Activated naive CD8-positive, alpha-beta T cell treated with anti-CD3 and anti-CD28 coated beads for 36 hours (primary cell): ENCODE data around the gene FXR1. TPM values are rescaled to one million over a fixed set of nuclear protein-coding genes. Genes with fewer than 3 reads are reported as not detected.
"Not testable (repeated sequence)": the region's sequence is repeated elsewhere in the genome, so short reads cannot be mapped to it uniquely, and the experiment has no call there.

Source experiments
- DNase-seq: peaks from one replicate; pipeline ENCODE4 v3.0.0; 2021
- H3K27ac Mint-ChIP-seq: one replicate; pipeline ENCODE4 v1.8.0; 2022; ENCODE audit warnings: mild to moderate bottlenecking, moderate library complexity, mixed read lengths
- H3K27me3 Mint-ChIP-seq: one replicate; pipeline ENCODE4 v1.8.0; 2022; ENCODE audit warnings: mild to moderate bottlenecking, mixed read lengths
- H3K36me3 Mint-ChIP-seq: one replicate; pipeline ENCODE4 v1.8.0; 2021; ENCODE audit warnings: mild to moderate bottlenecking, mixed read lengths
- H3K4me1 Mint-ChIP-seq: one replicate; pipeline ENCODE4 v1.8.0; 2021; ENCODE audit warnings: mixed read lengths
- H3K4me3 Mint-ChIP-seq: one replicate; pipeline ENCODE4 v1.8.0; 2022; ENCODE audit warnings: mild to moderate bottlenecking, moderate library complexity, mixed read lengths
- H3K9me3 Mint-ChIP-seq: one replicate; pipeline ENCODE4 v1.8.0; 2022; ENCODE audit warnings: mixed read lengths
- total RNA-seq, 2 experiments: library from RNA; stranded (reverse); gene quantifications; one replicate each; pipeline ENCODE4 v1.2.3, GENCODE V29; 2021

The FXR1 gene
- total RNA-seq, 2 experiments from 2014 or later = 150 to 159 TPM

DNA sequence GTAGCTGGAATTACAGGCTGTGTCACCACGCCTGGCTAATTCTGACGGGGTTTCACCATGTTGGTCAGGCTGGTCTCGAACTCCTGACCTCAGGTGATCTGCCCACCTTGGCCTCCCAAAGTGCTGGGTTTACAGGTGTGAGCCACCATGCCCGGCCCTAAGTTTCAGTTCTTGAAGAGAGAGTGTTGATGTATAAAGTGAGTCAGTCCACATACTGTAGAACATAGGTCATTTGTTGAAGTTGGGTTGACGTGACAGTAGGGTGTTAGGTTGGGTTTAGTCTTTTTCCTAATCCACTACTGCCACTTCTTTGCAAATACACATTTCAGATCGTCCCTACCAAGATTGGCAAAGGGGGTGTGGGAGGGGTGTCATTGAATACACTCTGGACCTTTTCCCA is 61.8 kb downstream of the FXR1 start:
- H3K4me3 Mint-ChIP-seq = no peak overlapping the region
- peaks cover 13% of the 10 kb centered on the region for H3K36me3 Mint-ChIP-seq
- no peaks in the 10 kb centered on the region for H3K9me3 Mint-ChIP-seq
- DNase-seq = no peak
- peaks cover 10% of the 10 kb centered on the region for H3K4me1 Mint-ChIP-seq
- no peaks in the 10 kb centered on the region for H3K27me3 Mint-ChIP-seq
- H3K27ac Mint-ChIP-seq = peak overlapping the region; percentile 69

DNA sequence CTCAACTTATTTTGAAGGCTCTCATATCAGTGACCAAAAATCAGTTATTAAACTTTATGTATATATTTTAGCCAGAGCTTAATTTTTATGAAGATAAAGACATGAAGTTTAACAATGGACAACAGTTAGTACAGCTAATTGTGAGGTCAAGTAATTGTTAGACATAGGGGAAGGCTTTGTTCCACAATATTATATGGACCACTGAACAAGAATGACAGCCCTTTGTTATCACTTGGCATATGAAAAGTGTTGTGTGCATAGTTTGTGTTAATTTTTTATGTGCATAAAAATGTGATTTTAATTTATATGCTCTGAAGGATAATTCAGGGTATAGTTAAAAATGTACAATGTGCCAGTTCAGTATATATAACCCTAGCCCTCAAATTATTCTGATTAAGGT is 65.0 kb downstream of the FXR1 start:
- no peaks in the 10 kb centered on the region for H3K27me3 Mint-ChIP-seq
- H3K36me3 Mint-ChIP-seq = peaks cover 7% of the 10 kb centered on the region

DNA sequence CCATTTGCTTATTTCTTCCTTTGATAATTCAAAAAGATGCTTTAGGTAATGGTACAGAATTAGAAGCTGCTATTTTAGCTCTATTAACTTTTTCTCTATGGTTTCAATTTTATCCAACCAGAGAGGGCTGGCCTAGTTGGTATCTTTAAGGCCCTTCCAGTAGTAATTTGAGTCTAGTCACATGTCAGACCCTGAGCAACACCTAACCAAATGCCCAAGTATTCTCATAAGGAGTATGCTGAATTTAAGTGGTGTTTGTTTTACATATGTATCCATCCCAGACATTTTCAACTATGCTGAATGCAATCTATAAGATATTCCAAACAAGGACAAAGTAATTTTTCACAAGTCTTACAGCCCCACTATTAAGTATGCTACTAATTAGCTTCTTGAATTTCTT is 67.5 kb downstream of the FXR1 start:
- H3K27me3 Mint-ChIP-seq = no peaks in the 10 kb centered on the region
- no peaks in the 10 kb centered on the region for H3K9me3 Mint-ChIP-seq
- no peaks in the 10 kb centered on the region for H3K36me3 Mint-ChIP-seq
- H3K27ac Mint-ChIP-seq = peak overlapping the region; percentile 8
- no peak for DNase-seq
- peaks cover 10% of the 10 kb centered on the region for H3K4me1 Mint-ChIP-seq
- no peak overlapping the region for H3K4me3 Mint-ChIP-seq

More for the DNA sequence above, 65.0 kb downstream of the FXR1 start:
- Mint-ChIP-seq H3K4me1 (peaks cover 14% of the 10 kb centered on the region), H3K27ac (no peak overlapping the region), H3K9me3 (no peaks in the 10 kb centered on the region), H3K4me3 (no peak overlapping the region)
- no peak for DNase-seq

DNA sequence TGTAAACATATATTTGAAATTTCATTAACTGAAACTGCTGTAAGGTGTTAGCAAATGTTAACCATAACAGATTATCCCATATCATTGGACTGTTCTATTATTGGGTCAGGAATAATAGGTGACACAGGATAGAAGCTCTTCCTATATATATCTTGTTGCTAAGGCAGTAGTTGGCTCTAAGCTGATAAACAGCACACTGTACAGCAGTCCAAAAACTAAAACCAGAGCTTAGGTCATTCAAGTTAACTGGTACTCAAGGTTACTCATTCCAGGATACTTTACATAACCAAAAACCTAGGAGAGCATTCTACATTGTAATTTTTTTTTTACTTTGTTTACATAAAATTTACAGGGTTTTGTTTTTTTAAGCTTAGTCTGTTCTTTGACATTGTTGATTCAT is 68.1 kb downstream of the FXR1 start:
- no peak overlapping the region for H3K4me3 Mint-ChIP-seq
- no peak overlapping the region for H3K27ac Mint-ChIP-seq
- H3K9me3 Mint-ChIP-seq = no peaks in the 10 kb centered on the region
- no peak for DNase-seq
- peaks cover 10% of the 10 kb centered on the region for H3K4me1 Mint-ChIP-seq
- H3K27me3 Mint-ChIP-seq = no peaks in the 10 kb centered on the region
- no peaks in the 10 kb centered on the region for H3K36me3 Mint-ChIP-seq

DNA sequence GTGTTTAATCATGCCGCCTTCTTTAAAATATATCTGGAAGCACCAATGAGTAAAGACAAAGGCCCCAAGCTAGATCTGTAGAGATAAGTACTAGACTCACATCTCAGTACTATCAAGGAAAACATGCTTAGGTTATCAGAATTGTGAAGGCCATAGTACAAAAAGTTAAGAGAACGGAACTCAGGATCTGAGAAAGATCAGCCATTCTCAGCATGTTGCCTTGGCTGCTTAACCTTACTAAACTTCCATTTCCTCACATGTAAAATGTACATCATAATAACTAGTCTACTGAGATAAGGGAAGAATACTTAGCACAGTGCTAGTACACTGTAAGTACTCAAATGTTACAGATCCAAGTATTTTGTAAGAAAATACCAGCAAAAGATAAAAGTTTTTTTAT is 69.4 kb downstream of the FXR1 start:
- H3K9me3 Mint-ChIP-seq = no peaks in the 10 kb centered on the region
- H3K4me3 Mint-ChIP-seq = no peak overlapping the region
- no peaks in the 10 kb centered on the region for H3K27me3 Mint-ChIP-seq
- H3K36me3 Mint-ChIP-seq = peaks cover 6% of the 10 kb centered on the region
- DNase-seq = no peak
- peaks cover 11% of the 10 kb centered on the region for H3K4me1 Mint-ChIP-seq
- no peak overlapping the region for H3K27ac Mint-ChIP-seq

DNA sequence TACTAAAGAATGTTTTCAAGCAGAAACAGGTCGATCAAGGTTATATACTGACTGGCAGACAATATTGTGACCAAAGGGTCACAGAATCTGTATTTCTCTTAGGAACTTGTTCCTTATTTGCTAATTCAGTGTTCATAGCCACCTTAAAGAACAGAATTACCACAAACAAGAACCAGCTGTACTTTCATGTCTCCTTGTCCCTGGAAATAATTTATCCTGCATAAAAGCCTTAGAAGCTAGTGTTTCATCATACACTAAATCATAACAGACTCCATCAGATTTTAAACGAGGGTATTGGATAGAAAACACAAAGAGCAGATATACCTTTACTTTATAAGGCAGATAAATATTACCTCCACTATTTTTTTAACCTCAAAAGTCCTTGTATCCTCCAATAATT is 70.7 kb downstream of the FXR1 start:
- DNase-seq = no peak
- no peaks in the 10 kb centered on the region for H3K27me3 Mint-ChIP-seq
- H3K9me3 Mint-ChIP-seq = no peaks in the 10 kb centered on the region
- peak overlapping the region; percentile 63 for H3K27ac Mint-ChIP-seq
- peaks cover 12% of the 10 kb centered on the region for H3K36me3 Mint-ChIP-seq
- H3K4me1 Mint-ChIP-seq = peaks cover 24% of the 10 kb centered on the region
- no peak overlapping the region for H3K4me3 Mint-ChIP-seq

DNA sequence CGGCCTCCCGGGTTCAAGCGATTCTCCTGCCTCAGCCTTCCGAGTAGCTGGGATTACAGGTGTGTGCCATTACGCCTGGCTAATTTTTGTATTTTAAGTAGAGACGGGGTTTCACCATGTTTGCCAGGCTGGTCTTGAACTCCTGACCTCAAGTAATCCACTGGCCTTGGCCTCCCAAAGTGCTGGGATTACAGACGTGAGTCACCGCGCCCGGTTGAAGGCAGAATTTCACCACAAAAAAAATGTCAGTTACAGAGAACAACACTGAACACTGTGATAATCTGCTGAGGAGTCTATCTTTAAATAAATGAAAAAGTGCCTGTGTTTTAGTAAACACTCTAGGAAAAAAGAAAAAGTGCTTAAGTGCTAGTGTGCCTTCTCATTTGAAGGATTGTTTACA is 73.9 kb downstream of the FXR1 start:
- H3K9me3 Mint-ChIP-seq, H3K27me3 Mint-ChIP-seq, DNase-seq, H3K4me3 Mint-ChIP-seq: not testable (repeated sequence)
- H3K27ac Mint-ChIP-seq = peak overlapping the region; percentile 25
- H3K36me3 Mint-ChIP-seq = peaks cover 13% of the 10 kb centered on the region
- H3K4me1 Mint-ChIP-seq = peaks cover 21% of the 10 kb centered on the region

DNA sequence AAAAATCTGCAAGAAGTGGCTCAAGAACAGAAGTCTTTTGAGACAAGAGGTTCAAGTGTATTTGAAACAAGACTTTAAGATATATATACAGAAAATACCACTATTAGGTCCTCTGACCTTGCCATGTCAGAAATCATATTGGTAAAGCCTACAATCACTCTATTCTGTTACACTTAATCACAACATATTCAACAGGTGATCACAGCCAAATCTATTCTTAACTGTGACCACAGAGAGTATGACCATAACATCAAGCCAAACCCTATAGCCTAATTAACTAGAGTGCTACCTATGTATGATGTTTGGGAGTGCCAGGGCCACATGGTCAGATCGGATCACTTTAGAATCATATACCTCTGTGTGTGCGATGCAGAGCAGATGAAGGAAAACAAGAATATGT is 74.9 kb downstream of the FXR1 start:
- no peak for DNase-seq
- Mint-ChIP-seq H3K36me3 (peaks cover 13% of the 10 kb centered on the region), H3K27me3 (no peaks in the 10 kb centered on the region), H3K4me3 (peak overlapping the region; percentile 6), H3K27ac (no peak overlapping the region), H3K9me3 (no peaks in the 10 kb centered on the region), H3K4me1 (peaks cover 21% of the 10 kb centered on the region)

DNA sequence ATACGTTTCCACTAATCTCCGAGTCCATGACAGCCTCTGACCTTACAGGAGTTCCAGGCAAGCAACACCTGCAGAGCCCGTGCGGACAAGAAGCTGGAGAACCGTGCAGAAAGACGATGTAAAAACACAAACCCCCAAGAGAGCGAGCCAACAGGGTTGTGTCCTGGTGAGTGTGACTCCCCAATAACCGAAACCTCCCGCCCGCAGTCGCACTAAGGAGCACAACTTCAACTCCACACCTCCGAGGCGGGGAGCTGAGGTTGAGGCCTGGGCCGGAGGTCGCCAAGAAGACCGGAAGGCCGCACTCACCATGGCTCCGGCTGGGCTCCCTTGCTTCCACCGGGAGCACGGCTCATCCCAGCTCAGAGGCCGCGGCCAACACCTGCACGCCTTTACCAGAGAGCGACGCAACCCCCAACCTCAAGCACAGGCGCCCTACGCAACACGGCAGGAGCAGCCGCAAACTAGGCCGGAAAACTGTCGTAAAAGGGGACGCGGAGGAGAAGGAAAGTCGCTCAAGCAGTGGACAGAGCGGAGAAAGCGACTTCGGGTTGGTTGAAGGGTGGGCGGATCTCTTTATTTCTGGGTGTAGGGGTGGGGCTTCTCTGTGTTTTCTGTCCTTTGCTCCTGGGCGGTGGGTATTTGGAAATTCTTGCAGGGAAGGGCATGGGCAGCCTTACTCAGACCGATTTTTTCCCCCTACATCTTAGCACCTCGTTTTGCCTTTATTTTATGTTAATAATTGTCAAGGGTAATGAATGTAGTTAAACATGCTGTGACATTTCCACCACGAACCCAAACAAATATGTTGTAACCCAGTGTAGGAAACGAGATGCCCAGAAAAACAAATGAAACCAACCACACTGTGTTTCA is 77.1 kb downstream of the FXR1 start, which contains the start of gene DNAJC19:
Gene DNAJC19, minus strand, starts transcription at position 446 of the 873 bp plus-strand sequence. Its CDS starts 134 bp downstream, at position 312.
- H3K27ac Mint-ChIP-seq = peak within 1 kb of the TSS; percentile 93
- peak; percentile 88 for DNase-seq
- H3K4me3 Mint-ChIP-seq = peak within 1 kb of the TSS; percentile 98
- peaks cover 13% of the 10 kb centered on the region for H3K36me3 Mint-ChIP-seq
- H3K4me1 Mint-ChIP-seq = peaks cover 20% of the 10 kb centered on the region
- H3K27me3 Mint-ChIP-seq = no peaks in the 10 kb centered on the region
- H3K9me3 Mint-ChIP-seq = no peaks in the 10 kb centered on the region

DNA sequence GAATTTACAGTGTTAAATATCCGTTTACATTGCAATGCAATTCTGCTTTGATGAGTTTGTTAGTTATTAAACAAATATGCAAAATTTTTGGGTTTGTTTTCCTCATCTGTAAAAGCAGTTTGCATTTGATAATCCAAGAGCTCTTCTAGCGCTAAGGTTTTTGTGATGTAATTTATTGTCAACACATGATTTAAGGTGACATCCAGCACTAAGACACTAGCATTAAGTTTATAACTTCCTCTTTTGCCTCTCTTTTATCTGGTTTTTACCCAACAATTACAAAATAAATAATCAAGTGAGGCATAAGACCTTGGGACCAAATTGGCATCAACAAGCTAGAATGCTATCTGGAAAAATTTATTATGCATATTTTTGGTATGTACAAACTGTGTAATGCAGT is 78.0 kb downstream of the FXR1 start:
- Mint-ChIP-seq H3K9me3 (no peaks in the 10 kb centered on the region), H3K27me3 (no peaks in the 10 kb centered on the region), H3K4me1 (peaks cover 19% of the 10 kb centered on the region), H3K4me3 (peak overlapping the region; percentile 98), H3K36me3 (peaks cover 13% of the 10 kb centered on the region), H3K27ac (no peak overlapping the region)
- DNase-seq = no peak

DNA sequence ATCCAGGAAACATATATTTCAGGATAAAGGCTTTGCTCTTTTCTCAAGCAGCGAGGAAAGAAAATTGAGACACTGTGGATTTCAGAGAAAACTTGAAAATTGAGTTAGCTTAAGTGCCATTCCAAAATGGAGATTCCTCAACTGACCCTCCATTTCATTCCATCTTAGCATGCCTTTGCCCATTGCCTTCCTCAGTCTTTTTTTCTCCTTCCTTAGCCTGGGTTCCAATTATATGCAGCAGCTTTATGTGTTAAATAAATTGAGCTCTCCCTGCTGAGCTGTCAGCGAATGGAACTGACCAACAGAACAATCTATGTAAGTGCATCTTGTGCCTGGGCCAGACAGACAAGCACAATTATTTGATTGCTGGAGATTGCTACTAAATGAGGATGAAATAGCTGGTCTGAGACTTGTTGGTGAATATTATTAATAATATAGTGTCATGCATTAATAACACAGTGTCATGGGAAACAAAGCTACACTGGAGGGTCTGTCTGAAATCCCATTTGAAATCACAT is 84.0 kb downstream of the FXR1 start:
- no peak overlapping the region for H3K27ac Mint-ChIP-seq
- peaks cover 12% of the 10 kb centered on the region for H3K9me3 Mint-ChIP-seq
- DNase-seq = no peak

DNA sequence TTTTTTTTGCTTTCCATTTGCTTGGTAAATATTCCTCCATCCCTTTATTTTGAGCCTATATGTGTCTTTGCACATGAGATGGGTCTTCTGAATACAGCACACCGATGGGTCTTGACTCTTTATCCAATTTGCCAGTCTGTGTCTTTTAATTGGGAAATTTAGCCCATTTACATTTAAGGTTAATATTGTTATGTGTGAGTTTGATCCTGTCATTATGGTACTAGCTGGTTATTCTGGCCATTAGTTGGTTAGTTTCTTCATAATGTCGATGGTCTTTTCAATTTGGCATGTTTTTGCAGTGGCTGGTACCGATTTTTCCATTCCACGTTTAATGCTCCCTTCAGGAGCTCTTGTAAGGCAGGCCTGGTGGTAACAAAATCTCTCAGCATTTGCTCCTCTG is 89.9 kb downstream of the FXR1 start:
- H3K27ac Mint-ChIP-seq, H3K4me1 Mint-ChIP-seq, DNase-seq, H3K4me3 Mint-ChIP-seq: not testable (repeated sequence)
- peaks cover 19% of the 10 kb centered on the region for H3K36me3 Mint-ChIP-seq
- H3K9me3 Mint-ChIP-seq = peaks cover 29% of the 10 kb centered on the region
- H3K27me3 Mint-ChIP-seq = peaks cover 15% of the 10 kb centered on the region

More for the DNA sequence above, 84.0 kb downstream of the FXR1 start:
- no peaks in the 10 kb centered on the region for H3K4me1 Mint-ChIP-seq
- peaks cover 9% of the 10 kb centered on the region for H3K27me3 Mint-ChIP-seq
- H3K36me3 Mint-ChIP-seq = peaks cover 11% of the 10 kb centered on the region
- H3K4me3 Mint-ChIP-seq = no peak overlapping the region

DNA sequence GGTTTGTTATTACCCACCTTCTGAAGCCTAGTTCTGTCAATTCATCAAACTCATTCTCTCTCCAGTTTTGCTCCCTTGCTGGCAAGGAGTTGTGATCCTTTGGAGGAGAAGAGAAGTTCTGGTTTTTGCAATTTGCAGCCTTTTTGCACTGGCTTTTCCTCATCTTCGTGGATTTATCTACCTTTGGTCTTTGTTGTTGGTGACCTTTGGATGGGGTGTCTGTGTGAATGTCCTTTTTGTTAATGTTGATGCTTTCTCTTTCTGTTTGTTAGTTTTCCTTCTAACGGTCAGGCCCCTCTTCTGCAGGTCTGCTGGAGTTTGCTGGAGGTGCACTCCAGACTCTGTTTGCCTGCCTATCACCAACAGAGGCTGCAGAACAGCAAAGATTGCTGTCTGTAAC is 91.0 kb downstream of the FXR1 start:
- not testable (repeated sequence) for H3K4me3 Mint-ChIP-seq, H3K27ac Mint-ChIP-seq, H3K4me1 Mint-ChIP-seq, DNase-seq
- peaks cover 29% of the 10 kb centered on the region for H3K9me3 Mint-ChIP-seq
- H3K36me3 Mint-ChIP-seq = peaks cover 19% of the 10 kb centered on the region
- peaks cover 15% of the 10 kb centered on the region for H3K27me3 Mint-ChIP-seq

DNA sequence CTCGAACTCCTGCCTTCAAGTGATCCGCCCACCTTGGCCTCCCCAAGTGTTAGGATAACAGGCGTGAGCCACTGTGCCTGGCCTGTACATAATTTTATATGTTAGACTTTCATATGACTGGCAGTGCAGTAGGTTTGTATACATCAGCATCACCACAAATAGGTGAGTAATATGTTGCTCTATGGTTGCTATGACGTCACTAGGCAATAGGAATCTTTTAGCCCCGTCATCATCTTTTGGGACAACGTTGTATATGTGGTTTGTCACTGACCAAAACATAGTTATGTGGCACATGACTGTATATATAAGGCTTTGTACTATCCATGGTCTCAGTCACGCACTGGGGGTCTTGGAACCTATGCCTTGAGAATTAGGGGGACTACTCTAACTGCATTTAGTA is 94.1 kb downstream of the FXR1 start:
- Mint-ChIP-seq H3K4me3 (no peak overlapping the region), H3K27me3 (peaks cover 5% of the 10 kb centered on the region), H3K9me3 (peaks cover 16% of the 10 kb centered on the region), H3K4me1 (peaks cover 10% of the 10 kb centered on the region), H3K27ac (no peak overlapping the region), H3K36me3 (peaks cover 7% of the 10 kb centered on the region)
- no peak for DNase-seq

DNA sequence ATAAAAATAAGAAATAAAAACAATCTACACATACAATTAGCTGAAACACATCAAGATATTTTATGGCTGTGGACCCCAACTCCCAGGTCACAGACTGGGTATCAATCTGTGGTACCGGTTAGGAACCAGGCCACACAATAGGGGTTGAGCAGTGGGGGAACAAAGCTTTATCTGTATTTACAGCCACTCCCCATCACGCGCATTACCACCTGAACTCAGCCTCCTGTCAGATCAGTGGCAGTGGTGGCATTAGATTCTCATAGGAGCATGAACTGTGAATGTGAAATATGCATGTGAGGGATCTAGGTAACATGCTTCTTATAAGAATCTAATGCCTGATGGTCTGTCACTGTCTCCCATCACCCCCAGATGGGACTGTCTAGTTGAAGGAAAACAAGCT is 94.8 kb downstream of the FXR1 start:
- Mint-ChIP-seq H3K9me3 (peaks cover 9% of the 10 kb centered on the region), H3K4me3 (no peak overlapping the region), H3K4me1 (peaks cover 10% of the 10 kb centered on the region), H3K27ac (no peak overlapping the region), H3K36me3 (peaks cover 5% of the 10 kb centered on the region), H3K27me3 (peaks cover 4% of the 10 kb centered on the region)
- DNase-seq = no peak

DNA sequence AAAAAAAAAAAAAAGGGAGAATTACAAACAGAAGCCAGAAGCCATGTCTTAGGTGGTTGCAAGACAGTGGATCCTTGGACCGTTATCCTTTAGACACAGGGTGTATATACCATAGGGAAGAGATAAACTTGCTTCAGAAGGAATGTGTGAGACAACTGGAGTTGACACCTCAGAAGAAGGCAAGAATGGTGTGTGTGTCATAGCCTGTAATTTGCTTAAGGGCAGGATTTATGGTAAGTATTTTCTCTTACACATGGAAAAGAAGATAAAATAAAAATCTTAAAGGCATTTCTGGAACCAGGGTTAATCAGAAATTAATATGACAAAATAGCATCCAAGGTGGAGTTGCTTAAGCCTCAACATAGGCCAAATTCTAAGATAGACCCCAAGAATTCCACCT is 96.3 kb downstream of the FXR1 start:
- H3K27ac Mint-ChIP-seq = no peak overlapping the region
- DNase-seq = no peak
- no peaks in the 10 kb centered on the region for H3K9me3 Mint-ChIP-seq
- peaks cover 10% of the 10 kb centered on the region for H3K4me1 Mint-ChIP-seq
- H3K27me3 Mint-ChIP-seq = peaks cover 1% of the 10 kb centered on the region
- H3K4me3 Mint-ChIP-seq = no peak overlapping the region
- no peaks in the 10 kb centered on the region for H3K36me3 Mint-ChIP-seq
